ENCODE data around the gene FLVCR2.

The FLVCR2 gene, protein sequence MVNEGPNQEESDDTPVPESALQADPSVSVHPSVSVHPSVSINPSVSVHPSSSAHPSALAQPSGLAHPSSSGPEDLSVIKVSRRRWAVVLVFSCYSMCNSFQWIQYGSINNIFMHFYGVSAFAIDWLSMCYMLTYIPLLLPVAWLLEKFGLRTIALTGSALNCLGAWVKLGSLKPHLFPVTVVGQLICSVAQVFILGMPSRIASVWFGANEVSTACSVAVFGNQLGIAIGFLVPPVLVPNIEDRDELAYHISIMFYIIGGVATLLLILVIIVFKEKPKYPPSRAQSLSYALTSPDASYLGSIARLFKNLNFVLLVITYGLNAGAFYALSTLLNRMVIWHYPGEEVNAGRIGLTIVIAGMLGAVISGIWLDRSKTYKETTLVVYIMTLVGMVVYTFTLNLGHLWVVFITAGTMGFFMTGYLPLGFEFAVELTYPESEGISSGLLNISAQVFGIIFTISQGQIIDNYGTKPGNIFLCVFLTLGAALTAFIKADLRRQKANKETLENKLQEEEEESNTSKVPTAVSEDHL
- 2.0 to 8.2 (median 5.4) reads per million in 4 experiments for total RNA-seq

GRCh38 chr14:75578102-75578785, at the start of gene FLVCR2:
TSS of gene FLVCR2 (plus strand) at chr14:75578620. CDS start at chr14:75578973, 353 bp downstream.
- DNase-seq = peak; percentile 13

DNA sequence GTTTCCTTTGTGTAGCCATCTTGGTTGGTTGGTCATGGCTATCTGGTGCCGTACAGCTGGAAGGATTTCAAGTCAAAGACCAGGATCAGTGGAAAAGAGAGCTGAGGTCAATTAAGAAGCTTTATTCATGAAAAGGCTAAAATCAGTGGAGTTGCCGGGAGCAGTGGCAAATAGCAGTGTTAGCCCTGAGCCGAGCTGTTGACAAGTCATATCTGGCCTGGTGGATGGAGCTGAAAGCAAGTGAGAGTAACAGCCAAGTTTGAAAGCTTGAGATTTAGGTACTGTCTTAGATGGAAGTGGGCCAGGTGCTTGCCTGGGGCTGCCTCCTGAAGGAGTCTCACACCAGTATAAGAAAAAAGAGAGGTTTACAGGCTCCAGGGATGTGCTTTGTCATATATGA, 47.2 kb upstream of the FLVCR2 start:
- no peak for DNase-seq

- DNase-seq = no peak
Measured at GRCh38 chr14:75531660-75532317, 46.6 kb upstream of the FLVCR2 start.

DNA sequence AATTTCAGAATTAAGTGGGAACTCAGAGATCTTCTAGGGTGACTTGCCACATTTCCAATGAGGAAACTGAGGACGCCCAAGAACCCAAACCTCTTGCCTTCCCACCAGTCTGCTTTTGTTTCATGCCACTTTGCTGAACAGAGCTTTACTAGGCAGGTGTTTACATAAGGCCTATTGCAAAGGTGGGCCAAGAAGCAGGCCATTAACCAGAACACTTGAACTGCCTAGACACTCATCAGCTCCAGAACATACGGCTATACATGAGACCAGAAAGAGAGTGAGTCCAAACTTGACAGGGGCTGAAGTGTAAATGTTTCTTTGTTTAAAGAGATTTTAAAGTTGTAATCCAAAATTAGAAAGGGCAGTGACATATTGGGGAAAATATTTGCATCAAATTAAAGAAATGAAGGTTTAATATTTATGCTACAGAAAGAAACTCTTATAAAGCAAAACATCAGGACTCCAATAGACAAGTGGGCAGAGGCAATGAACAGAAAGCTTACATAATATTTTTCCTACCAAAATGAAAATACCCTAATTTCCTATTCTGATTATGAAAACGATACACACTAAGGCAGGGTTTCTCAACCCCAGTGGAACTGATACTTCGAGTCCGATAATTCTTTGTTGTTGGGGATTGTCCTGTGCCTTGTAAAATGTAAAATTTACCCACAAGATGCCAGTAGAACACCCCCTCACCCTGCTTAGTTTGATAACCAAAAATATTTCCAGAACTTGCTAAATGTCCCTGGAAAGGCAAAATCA, 44.4 kb upstream of the FLVCR2 start:
- no peak for DNase-seq

DNA sequence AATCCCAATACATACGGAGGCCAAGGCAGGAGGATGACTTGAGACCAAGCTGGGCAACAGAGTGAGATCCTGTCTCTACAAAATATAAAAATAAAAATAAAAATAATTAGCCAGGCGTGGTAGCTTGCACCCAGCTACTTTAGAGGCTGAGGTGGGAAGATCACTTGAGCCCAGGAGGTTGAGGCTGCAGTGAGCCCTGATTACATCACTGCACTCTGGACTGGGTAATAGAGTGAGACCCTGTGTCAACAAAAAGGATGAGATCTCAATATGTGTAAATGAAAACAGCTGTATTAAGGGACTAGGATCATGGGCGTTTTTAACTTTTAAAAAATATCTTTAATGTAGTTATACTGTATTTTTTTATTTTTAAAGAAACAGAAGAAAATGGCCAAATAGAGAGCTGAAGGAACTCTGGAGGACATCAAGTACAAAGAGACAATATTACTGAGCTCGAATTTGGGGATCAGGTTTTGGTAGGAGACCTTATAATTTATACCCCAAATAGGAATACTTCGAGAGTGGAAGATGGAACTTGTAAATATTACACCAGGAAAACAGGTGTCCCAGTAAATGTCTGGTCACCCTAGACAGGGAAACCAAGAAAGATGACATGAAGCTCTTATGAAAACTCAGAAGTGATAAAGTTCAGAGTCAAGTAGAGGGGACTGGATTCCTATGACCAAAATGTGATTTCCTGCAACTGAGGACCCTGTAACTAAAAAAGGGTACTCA, 43.1 kb upstream of the FLVCR2 start:
- DNase-seq = no peak

- no peak for DNase-seq
Measured at GRCh38 chr14:75537071-75537470, 41.3 kb upstream of the FLVCR2 start.

DNA sequence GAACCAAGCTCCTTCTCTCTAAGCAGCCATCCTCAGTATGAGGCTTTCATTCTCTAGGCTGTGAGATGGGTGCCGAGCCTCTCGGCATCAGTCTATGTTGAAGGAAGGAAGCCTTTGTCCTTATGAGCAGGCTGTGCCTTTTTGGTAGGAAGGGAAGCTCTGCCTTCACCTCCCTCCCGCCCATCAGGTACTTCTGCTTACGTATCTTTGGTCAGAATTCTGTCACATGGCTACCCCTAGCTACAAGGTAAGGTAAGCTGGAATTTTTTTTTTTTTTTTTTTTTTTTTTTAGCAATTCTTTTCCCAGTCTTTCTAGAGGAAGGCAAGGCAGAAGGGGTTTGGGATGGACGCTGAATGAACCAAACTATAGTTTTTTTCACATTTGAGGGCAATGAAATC, 39.3 kb upstream of the FLVCR2 start:
- no peak for DNase-seq

- no peak for DNase-seq
Measured at GRCh38 chr14:75539561-75540478, 38.6 kb upstream of the FLVCR2 start.

DNA sequence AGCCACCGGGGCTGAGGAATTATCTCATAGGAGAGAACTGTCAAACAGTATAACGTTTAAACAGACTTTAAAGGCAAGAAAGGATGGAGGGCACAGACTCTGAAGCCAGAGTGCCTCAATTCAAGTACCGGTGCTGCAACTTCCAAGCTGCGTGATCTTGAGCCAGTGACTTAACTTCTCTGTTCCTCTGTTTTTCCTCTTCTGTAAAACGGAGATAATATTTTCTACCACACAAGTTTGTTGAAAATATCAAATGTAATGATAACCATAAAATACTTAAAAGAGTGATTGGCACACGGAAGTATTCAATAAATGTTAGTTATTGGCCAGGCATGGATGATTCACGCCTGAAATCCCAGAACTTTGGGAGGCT, 38.0 kb upstream of the FLVCR2 start:
- DNase-seq = no peak

- no peak for DNase-seq
Measured at GRCh38 chr14:75542588-75543091, 35.8 kb upstream of the FLVCR2 start.

GRCh38 chr14:75543253-75543652, 35.2 kb upstream of the FLVCR2 start:
- no peak for DNase-seq

GRCh38 chr14:75543786-75544185, 34.6 kb upstream of the FLVCR2 start:
- DNase-seq = no peak

DNA sequence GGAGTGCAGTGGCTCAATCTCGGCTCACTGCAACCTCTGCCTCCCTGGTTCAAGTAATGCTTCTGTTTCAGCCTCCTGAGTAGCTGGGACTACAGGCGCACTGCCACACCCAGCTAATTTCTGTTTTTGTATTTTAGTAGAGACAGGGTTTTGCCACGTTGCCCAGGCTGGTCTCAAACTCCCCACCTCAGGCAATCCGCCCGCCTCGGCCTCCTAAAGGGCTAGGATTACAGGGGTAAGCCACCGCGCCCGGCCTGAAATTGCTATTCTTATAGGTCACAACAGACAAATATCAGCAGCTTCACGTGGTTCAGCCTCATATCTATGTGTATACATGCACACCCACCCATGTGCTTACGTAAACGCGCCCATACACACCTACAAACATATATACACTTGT, 32.5 kb upstream of the FLVCR2 start:
- DNase-seq = no peak

- DNase-seq = no peak
Measured at GRCh38 chr14:75547552-75548250, 30.7 kb upstream of the FLVCR2 start.

DNA sequence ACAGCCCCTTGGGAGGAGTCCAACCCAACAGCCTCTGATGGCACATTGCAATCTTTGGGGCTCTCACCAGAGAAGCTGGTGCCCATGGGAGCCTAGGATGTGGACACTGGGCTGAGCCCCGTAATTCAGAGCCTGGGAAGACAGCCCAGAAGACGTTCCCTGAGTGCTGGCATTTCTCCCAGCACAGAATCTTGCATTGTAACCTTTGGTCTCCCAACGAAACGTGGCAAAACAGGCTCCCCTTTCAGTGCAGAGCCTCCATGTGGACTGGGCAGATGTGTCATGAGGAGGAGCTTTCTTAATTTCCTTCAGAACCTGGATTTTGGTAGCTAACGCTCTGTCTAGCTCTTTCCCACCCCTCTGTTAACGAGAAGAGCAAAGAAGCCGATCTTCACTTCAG, 29.9 kb upstream of the FLVCR2 start:
- DNase-seq = no peak

- DNase-seq = no peak
Measured at GRCh38 chr14:75549169-75549568, 29.3 kb upstream of the FLVCR2 start.

DNA sequence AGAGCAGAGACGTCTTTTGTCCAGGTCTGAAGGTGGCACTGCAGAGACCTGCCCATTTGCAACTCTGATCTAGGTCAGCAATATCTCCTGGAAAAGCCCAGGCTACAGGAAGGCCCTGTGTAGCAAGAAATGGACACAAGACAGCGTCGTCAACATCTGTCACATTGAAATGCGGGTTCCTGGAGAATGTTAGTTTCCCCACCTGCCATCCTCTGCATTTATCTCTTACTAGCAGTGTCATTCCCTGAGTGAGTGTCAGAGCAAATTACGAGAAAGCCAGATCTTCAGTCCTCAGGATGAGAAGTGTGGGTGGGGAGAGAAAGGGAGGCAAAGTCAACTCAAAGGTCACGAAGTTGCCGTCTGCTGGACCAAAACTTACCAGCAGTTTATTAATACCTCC, 27.4 kb upstream of the FLVCR2 start:
- no peak for DNase-seq

DNA sequence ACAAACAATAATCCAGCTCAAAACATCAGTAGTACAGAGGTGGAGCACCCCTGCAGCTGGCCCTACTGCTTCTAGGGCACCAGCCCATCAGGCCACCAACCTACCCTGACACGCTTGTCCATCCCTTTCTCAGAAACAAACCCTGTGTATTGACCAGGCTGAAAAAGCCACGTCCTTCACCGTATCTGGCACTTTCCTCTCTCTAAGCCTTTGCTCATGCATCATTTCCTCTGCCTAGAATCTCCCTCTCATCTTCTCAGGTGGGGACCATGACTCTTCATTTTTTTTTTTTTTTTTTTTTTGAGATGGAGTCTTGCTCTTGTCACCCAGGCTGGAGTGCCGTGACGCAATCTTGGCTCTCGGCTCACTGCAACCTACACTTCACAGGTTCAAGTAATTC, 25.3 kb upstream of the FLVCR2 start:
- no peak for DNase-seq

DNA sequence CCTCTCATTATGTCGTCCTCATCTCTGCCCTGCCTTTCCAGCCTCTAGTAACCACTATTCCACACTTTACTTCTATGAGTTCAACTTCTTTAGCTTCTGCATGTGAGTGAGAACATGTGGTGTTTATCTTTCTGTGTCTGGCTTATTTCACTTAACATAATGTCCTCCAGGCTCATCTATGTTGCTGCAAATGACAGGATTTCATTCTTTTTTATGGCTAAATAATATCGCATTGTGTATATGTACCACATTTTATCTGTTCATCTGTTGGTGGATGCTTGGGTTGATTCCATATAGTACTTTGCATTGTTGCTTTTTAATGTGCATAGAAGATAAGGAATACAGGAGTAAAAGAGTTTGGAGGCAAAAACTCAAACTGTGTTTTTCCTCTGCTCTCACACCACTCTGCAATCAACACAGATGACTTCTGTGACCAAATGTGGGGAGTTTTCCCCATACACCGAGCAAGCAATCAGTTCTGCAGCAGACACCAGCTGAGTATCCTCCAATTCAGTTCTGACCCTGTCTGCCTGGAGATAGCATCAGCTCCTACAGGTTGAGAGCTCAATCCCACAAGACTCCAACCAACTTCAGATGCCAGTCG, 24.6 kb upstream of the FLVCR2 start:
- no peak for DNase-seq

DNA sequence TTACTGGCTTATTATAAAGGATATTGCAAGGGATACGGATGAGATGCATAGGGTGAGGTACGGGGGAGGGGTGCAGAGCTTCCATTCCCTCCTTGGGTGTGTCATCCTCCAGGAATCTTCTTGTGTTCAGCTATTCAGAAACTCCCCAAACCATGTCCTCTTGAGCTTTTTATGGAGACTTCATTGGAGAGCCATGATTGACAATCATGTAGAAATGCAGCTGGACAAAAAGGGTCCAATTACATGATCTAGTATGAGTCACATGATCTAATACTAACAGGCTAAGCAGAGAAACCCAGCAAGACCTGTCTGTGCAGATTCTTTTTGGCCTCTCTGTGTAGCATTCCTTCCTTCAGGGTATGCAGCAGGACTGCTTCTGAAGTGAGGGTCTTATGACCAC, 23.9 kb upstream of the FLVCR2 start:
- no peak for DNase-seq
